B cell (primary cell): Measurements from ENCODE around the gene TOX2. TPM values are rescaled to one million over a fixed set of nuclear protein-coding genes. Genes with fewer than 3 reads are reported as not detected.

Experiments
- ATAC-seq: fragments of 200-7000 bp; cut with Tn5 transposase; one replicate; pipeline ENCODE4 v1.10.0; 2021; ENCODE audit warnings: low read depth, mild to moderate bottlenecking, moderate number of reproducible peaks, moderate library complexity
- CTCF ChIA-PET: fragments of 350-600 bp; sonication (Branson Sonifier 250); formaldehyde crosslinking; loops from one replicate; lab custom pipeline; 2021; ENCODE audit warnings: antibody characterized with exemption, inconsistent platforms; lab: Charles Lee
- POLR2A ChIA-PET: fragments of 350-600 bp; sonication (Branson Sonifier 250); formaldehyde crosslinking; loops from one replicate; lab custom pipeline; 2021; ENCODE audit warnings: antibody characterized with exemption; lab: Charles Lee
- DNase-seq: peaks from one replicate; pipeline ENCODE4 v3.0.0; 2013
- H2AFZ ChIP-seq: 2 replicates; pipeline ENCODE4 v1.6.1; 2012; ENCODE audit warnings: mild to moderate bottlenecking, low read depth, low read length; ENCODE audit not compliant: insufficient read depth, poor library complexity, severe bottlenecking
- H3K27ac ChIP-seq, 2 donors: 1 replicate in 1 of 2; 2 replicates in 1 of 2; pipeline ENCODE4 v1.5.1; 2012 to 2013; ENCODE audit warnings: low read length in 2 of 2, mild to moderate bottlenecking in 2 of 2, moderate library complexity in 1 of 2
- H3K27me3 ChIP-seq, 4 experiments: fragments of 200-600 bp in 1 of 4; sonication (generic) in 1 of 4; replicated peaks in 1 of 4; 1 replicate in 2 of 4; 2 replicates in 2 of 4; pipeline versions ENCODE4 v1.6.1 to v1.7.0; 2013 to 2016; ENCODE audit warnings: low read length in 3 of 4, mild to moderate bottlenecking in 2 of 4, mixed read lengths in 1 of 4, moderate library complexity in 1 of 4; ENCODE audit not compliant: insufficient read depth in 4 of 4, control insufficient read depth in 3 of 4; ENCODE audit errors: control extremely low read depth in 1 of 4
- H3K36me3 ChIP-seq, 2 experiments: replicated peaks in 1 of 2; 1 replicate in 1 of 2; 2 replicates in 1 of 2; pipeline versions ENCODE4 v1.6.1 to v1.7.1; 2013; ENCODE audit warnings: low read length in 1 of 2; ENCODE audit not compliant: insufficient read depth in 2 of 2, control insufficient read depth in 1 of 2; ENCODE audit errors: control extremely low read depth in 1 of 2, extremely low read depth in 1 of 2
- H3K4me1 ChIP-seq, 2 donors: fragments of 200-600 bp in 1 of 2; sonication (generic) in 1 of 2; 1 replicate in 1 of 2; 2 replicates in 1 of 2; pipeline versions ENCODE4 v1.5.1 to v1.6.1; 2013 to 2017; ENCODE audit warnings: low read length in 2 of 2; ENCODE audit not compliant: control insufficient read depth in 2 of 2, insufficient read depth in 2 of 2
- H3K4me2 ChIP-seq: replicated peaks from 2 replicates; pipeline ENCODE3; 2012; ENCODE audit warnings: mild to moderate bottlenecking, low read depth, low read length; ENCODE audit not compliant: poor library complexity, severe bottlenecking
- H3K4me3 ChIP-seq, 5 experiments: fragments of 200-600 bp in 1 of 5; sonication (generic) in 1 of 5; 1 replicate in 3 of 5; 2 replicates in 2 of 5; pipeline versions ENCODE4 v1.5.1 to v1.7.0; 2011 to 2016; ENCODE audit warnings: low read length in 4 of 5, mild to moderate bottlenecking in 4 of 5, low read depth in 2 of 5, control low read depth in 1 of 5, moderate library complexity in 1 of 5; ENCODE audit not compliant: insufficient read depth in 1 of 5; ENCODE audit errors: control extremely low read depth in 1 of 5, extremely low read depth in 1 of 5
- H3K79me2 ChIP-seq: fragments of 200-600 bp; sonication (generic); one replicate; pipeline ENCODE4 v1.6.0; 2016; ENCODE audit warnings: low read length; ENCODE audit not compliant: control insufficient read depth, insufficient read depth
- H3K9ac ChIP-seq: fragments of 200-600 bp; sonication (generic); 2 replicates; pipeline ENCODE4 v1.6.1; 2017; ENCODE audit warnings: mild to moderate bottlenecking, low read length, moderate library complexity
- H3K9me3 ChIP-seq, 3 donors: one replicate each; pipeline versions ENCODE4 v1.6.1 to v1.7.1; 2013; ENCODE audit warnings: low read length in 2 of 3; ENCODE audit not compliant: control insufficient read depth in 2 of 3, insufficient read depth in 1 of 3; ENCODE audit errors: control extremely low read depth in 1 of 3
- H4K20me1 ChIP-seq: 2 replicates; pipeline ENCODE4 v1.6.0; 2012; ENCODE audit warnings: mild to moderate bottlenecking, low read length; ENCODE audit not compliant: insufficient read depth, control insufficient read depth, poor library complexity, severe bottlenecking
- H3K27ac Mint-ChIP-seq: one replicate; pipeline ENCODE4 v1.8.0; 2021; ENCODE audit warnings: mixed read lengths
- H3K27me3 Mint-ChIP-seq: one replicate; pipeline ENCODE4 v1.8.0; 2021; ENCODE audit warnings: mixed read lengths
- H3K4me1 Mint-ChIP-seq: one replicate; pipeline ENCODE4 v1.8.0; 2021; ENCODE audit warnings: mixed read lengths
- H3K4me3 Mint-ChIP-seq: one replicate; pipeline ENCODE4 v1.8.0; 2021; ENCODE audit warnings: mixed read lengths
- H3K9me3 Mint-ChIP-seq: one replicate; pipeline ENCODE4 v1.8.0; 2022; ENCODE audit warnings: mixed read lengths; ENCODE audit not compliant: insufficient read depth
- EZH2 ChIP-seq: IDR thresholded peaks from 2 replicates; pipeline ENCODE4 v1.6.1; 2012; ENCODE audit warnings: borderline replicate concordance, low read depth, mild to moderate bottlenecking, moderate library complexity, low read length; ENCODE audit not compliant: insufficient read depth, poor library complexity, severe bottlenecking
- WGBS: methylation state at CpG from one replicate; pipeline ENCODE4 v1.1.5; 2013; ENCODE audit warnings: missing lambda C conversion rate; ENCODE audit not compliant: insufficient coverage; 5-methylcytosine and 5-hydroxymethylcytosine counted together
- intact Hi-C: fragments of 100-400 bp; cut with micrococcal nuclease; formaldehyde crosslinking; loops from one replicate; pipeline ENCODE4 v1.10.0; 2022
- polyA plus RNA-seq: library from polyadenylated mRNA; depleted of rRNA; stranded (reverse); fragments of >200 nt; gene quantifications from 2 replicates; pipeline ENCODE4 v1.2.3, GENCODE V29; 2012
- total RNA-seq, 2 donors: library from RNA; stranded (reverse); fragments of 120-200 nt in 1 of 2; gene quantifications; 1 replicate in 1 of 2; 2 replicates in 1 of 2; pipeline versions ENCODE4 v1.2.3 to v1.2.4, GENCODE V29; 2013 to 2022
- TF ChIP-seq, protein P1 (sequence below): fragments of 200-600 bp; IDR thresholded peaks from one replicate; pipeline ENCODE4 v1.8.0; 2022; ENCODE audit warnings: antibody characterized with exemption, mild to moderate bottlenecking

TOX2 gene
- total and polyA plus RNA-seq, 2 donors (not counting 1 experiment from before 2014, with no cell fraction given): 1.2 to 4.1 TPM

DNA sequence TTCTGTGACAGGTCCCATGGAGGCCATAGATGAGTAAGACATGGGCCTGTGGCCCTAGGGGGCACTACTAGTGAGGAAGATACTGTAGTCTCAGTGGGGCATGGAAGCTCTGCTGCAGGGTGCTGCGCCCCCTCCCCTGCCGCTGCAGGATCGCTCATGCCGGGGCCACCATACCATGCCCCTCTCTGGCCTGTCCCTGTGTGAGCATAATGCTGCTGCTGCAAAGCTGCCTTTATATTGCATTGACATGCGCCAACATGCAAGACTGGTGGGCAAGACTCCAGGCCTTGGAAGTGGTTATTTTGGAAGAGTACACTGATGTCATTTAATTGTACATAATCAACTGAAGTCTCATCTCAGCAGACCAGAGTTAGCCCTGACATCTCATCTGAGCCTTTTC is 60.0 kb downstream of the TOX2 start:
- H3K9me3 Mint-ChIP-seq: no peaks in the 10 kb centered on the region
- no peak overlapping the region for H3K4me3 Mint-ChIP-seq
- no peak overlapping the region for H3K9ac ChIP-seq
- no peak for ATAC-seq
- no peaks in the 10 kb centered on the region for H3K4me1 ChIP-seq
- 100% methylated on average over 4 of the region's 5 CpGs for WGBS
- intact Hi-C loops: no loop called here
- no peak overlapping the region for H3K4me2 ChIP-seq
- peaks cover 0 to 5% (median 0%) of the 10 kb centered on the region in 4 experiments for H3K27me3 ChIP-seq
- no peak overlapping the region for H3K27ac Mint-ChIP-seq
- no peaks in the 10 kb centered on the region for H3K36me3 ChIP-seq
- no peaks in the 10 kb centered on the region for H3K79me2 ChIP-seq
- ChIA-PET CTCF (no interaction called here), POLR2A (no interaction called here)
- H4K20me1 ChIP-seq: no peaks in the 10 kb centered on the region
- no peak overlapping the region for H2AFZ ChIP-seq
- H3K27ac ChIP-seq: no peak overlapping the region
- no peaks in the 10 kb centered on the region for H3K9me3 ChIP-seq
- peaks cover 14% of the 10 kb centered on the region for H3K27me3 Mint-ChIP-seq
- DNase-seq: no peak
- no peaks in the 10 kb centered on the region for H3K4me1 Mint-ChIP-seq
- no peak for TF ChIP-seq EZH2
- TF ChIP-seq, protein P1, sequence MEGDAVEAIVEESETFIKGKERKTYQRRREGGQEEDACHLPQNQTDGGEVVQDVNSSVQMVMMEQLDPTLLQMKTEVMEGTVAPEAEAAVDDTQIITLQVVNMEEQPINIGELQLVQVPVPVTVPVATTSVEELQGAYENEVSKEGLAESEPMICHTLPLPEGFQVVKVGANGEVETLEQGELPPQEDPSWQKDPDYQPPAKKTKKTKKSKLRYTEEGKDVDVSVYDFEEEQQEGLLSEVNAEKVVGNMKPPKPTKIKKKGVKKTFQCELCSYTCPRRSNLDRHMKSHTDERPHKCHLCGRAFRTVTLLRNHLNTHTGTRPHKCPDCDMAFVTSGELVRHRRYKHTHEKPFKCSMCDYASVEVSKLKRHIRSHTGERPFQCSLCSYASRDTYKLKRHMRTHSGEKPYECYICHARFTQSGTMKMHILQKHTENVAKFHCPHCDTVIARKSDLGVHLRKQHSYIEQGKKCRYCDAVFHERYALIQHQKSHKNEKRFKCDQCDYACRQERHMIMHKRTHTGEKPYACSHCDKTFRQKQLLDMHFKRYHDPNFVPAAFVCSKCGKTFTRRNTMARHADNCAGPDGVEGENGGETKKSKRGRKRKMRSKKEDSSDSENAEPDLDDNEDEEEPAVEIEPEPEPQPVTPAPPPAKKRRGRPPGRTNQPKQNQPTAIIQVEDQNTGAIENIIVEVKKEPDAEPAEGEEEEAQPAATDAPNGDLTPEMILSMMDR: no peak
- H3K4me3 ChIP-seq: no peak overlapping the region

DNA sequence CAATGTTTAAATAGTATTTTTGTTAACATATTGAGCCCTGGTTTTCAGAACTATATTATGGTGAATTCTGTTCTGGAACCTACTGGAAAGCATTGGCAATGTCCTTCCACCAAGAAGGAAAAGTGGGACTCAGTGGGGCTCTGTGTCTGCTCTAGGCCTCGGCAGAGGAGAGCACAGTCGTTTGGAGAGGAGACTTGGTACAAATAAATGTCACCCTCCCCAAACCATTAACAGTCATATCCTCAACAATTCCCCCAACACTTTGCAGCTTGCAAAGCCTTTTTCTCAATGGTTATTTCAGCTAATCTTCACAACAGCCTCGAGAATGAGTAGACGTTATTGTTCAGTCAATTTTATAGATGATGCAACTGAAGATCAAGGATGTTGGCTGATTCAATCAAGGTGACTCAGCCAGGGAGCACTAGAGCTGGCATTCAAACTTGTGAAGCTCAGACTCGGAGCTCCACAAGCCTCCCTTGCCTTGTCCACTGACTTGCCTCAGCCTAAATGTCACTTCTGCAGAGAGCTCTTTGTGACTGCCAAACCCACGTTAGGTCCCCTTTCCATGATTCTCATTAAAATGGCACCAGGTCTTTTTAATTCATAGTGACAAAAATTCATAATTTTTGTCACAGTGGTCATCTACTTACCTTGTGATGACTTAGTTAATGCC is 60.6 kb downstream of the TOX2 start:
- peaks cover 14% of the 10 kb centered on the region for H3K27me3 Mint-ChIP-seq
- no peak overlapping the region for H3K4me3 Mint-ChIP-seq
- CTCF ChIA-PET: no interaction called here
- Histone ChIP-seq H3K4me3 (no peak overlapping the region), H3K9ac (no peak overlapping the region), H2AFZ (no peak overlapping the region), H3K4me1 (no peaks in the 10 kb centered on the region), H3K27ac (no peak overlapping the region), H3K79me2 (no peaks in the 10 kb centered on the region), H3K36me3 (no peaks in the 10 kb centered on the region), H3K27me3 (peaks cover 0 to 5% (median 0%) of the 10 kb centered on the region in 4 experiments), H3K4me2 (no peak overlapping the region), H4K20me1 (no peaks in the 10 kb centered on the region), H3K9me3 (no peaks in the 10 kb centered on the region)
- ATAC-seq (no peak), DNase-seq (no peak)
- POLR2A ChIA-PET: no interaction called here
- H3K4me1 Mint-ChIP-seq: no peaks in the 10 kb centered on the region
- 100% methylated on average over 2 of the region's 6 CpGs for WGBS
- intact Hi-C loops: no loop called here
- no peaks in the 10 kb centered on the region for H3K9me3 Mint-ChIP-seq
- no peak overlapping the region for H3K27ac Mint-ChIP-seq
- TF ChIP-seq, protein P1: no peak
- TF ChIP-seq EZH2: no peak
